Measurements from ENCODE around the gene KIAA0513.

- no peak for TF ChIP-seq POLR2A (IDR thresholded peaks at IDR 0.05)
- TF ChIP-seq CTCF (IDR thresholded peaks at IDR 0.05 in 4 of 5, conservative IDR thresholded peaks at IDR 0.05 in 1 of 5): no peak
Observed at GRCh38 chr16:85134076-85134788, 106.6 kb downstream of the KIAA0513 start.

Data from gastrocnemius medialis (tissue), 4 donors.